K562 (cell line): ENCODE data around the gene NR1I3. TPM values are rescaled to one million over a fixed set of nuclear protein-coding genes. Genes with fewer than 3 reads are reported as not detected.
A peak's percentile ranks its signal among the peaks of the same experiment; 100 is the strongest.

Experiments
- ARID2 ChIP-seq: fragments of 450-650 bp; IDR thresholded peaks from 2 replicates; pipeline ENCODE4 v1.6.1; 2017; ENCODE audit warnings: antibody characterized with exemption, mild to moderate bottlenecking
- BCOR ChIP-seq: fragments of 450-650 bp; IDR thresholded peaks from 2 replicates; pipeline ENCODE4 v1.6.1; 2016
- BMI1 ChIP-seq: fragments of 150-350 bp; IDR thresholded peaks from 2 replicates; pipeline ENCODE4 v1.6.1; 2014; ENCODE audit warnings: low read length
- BRF1 ChIP-seq: IDR thresholded peaks from 3 replicates; pipeline ENCODE4 v1.6.1; 2011; ENCODE audit warnings: borderline replicate concordance, mild to moderate bottlenecking; ENCODE audit not compliant: insufficient read length; ENCODE audit errors: extremely low read depth
- CHCHD3 ChIP-seq: fragments of 250-450 bp; sonication (Bioruptor Pico); IDR thresholded peaks from 2 replicates; pipeline ENCODE4 v2.1.2; 2022; ENCODE audit warnings: mild to moderate bottlenecking
- ELF2 ChIP-seq: fragments of 250-450 bp; sonication (Bioruptor Pico); IDR thresholded peaks from 2 replicates; pipeline ENCODE4 v1.5.0; 2021; ENCODE audit warnings: mild to moderate bottlenecking
- HDAC6 ChIP-seq: IDR thresholded peaks from 2 replicates; pipeline ENCODE4 v1.6.1; 2012; ENCODE audit warnings: low read depth, mild to moderate bottlenecking, control low read depth, inconsistent platforms, low read length, moderate library complexity
- MCM2 ChIP-seq: fragments of 450-650 bp; IDR thresholded peaks from 2 replicates; pipeline ENCODE4 v1.6.1; 2017; ENCODE audit warnings: low read depth, mild to moderate bottlenecking
- POLR2H ChIP-seq: IDR thresholded peaks from 2 replicates; pipeline ENCODE4 v1.6.1; 2016; ENCODE audit warnings: missing genetic modification characterization, low read depth, mild to moderate bottlenecking, control low read depth, missing compliant biosample characterization, moderate library complexity
- RBM17 ChIP-seq: fragments of 200-400 bp; formaldehyde crosslinking; IDR thresholded peaks from 2 replicates; pipeline ENCODE4 v1.6.1; 2017; ENCODE audit warnings: low read depth, mild to moderate bottlenecking, low read length, borderline replicate concordance
- TAF1 ChIP-seq: IDR thresholded peaks from 2 replicates; pipeline ENCODE4 v1.6.1; 2011; ENCODE audit warnings: mild to moderate bottlenecking, low read length, moderate library complexity; ENCODE audit not compliant: insufficient read depth, control insufficient read depth, severe bottlenecking; ENCODE audit errors: extremely low read depth
- THRA ChIP-seq: fragments of 450-650 bp; IDR thresholded peaks from 2 replicates; pipeline ENCODE4 v1.6.1; 2017; ENCODE audit warnings: mild to moderate bottlenecking, moderate library complexity
- ZBTB7A ChIP-seq: IDR thresholded peaks from 2 replicates; pipeline ENCODE4 v1.6.1; 2011; ENCODE audit warnings: low read depth, mild to moderate bottlenecking, low read length, moderate library complexity, borderline replicate concordance; ENCODE audit not compliant: control insufficient read depth
- ZFPM2 ChIP-seq: fragments of 250-450 bp; sonication (Bioruptor Pico); IDR thresholded peaks from 2 replicates; pipeline ENCODE4 v1.5.1; 2022; ENCODE audit warnings: mild to moderate bottlenecking
- ZKSCAN1 ChIP-seq: fragments of 150-350 bp; IDR thresholded peaks from 2 replicates; pipeline ENCODE4 v1.6.1; 2016; ENCODE audit warnings: low read depth, low read length
- ZMIZ1 ChIP-seq, 2 experiments: fragments of 150-350 bp in 1 of 2; IDR thresholded peaks; 2 replicates each; pipeline ENCODE4 v1.6.1; 2012 to 2016; ENCODE audit warnings: low read depth in 2 of 2, low read length in 2 of 2, mild to moderate bottlenecking in 1 of 2, moderate library complexity in 1 of 2
- ZNF316 ChIP-seq: fragments of 450-650 bp; IDR thresholded peaks from 2 replicates; pipeline ENCODE4 v1.6.1; 2016
- ZNF445 ChIP-seq: fragments of 250-450 bp; sonication (Bioruptor Pico); IDR thresholded peaks from 2 replicates; pipeline ENCODE4 v1.4.0; 2020; ENCODE audit warnings: low read depth, mild to moderate bottlenecking, moderate library complexity
- ZNF609 ChIP-seq: sonication (generic); formaldehyde crosslinking; IDR thresholded peaks from 2 replicates; pipeline ENCODE4 v1.8.1; 2023; ENCODE audit warnings: missing genetic modification reagents, mild to moderate bottlenecking, borderline replicate concordance
- polyA plus RNA-seq, 8 experiments: library from polyadenylated mRNA; depleted of rRNA in 4 of 8; stranded (reverse) in 5 of 8; unstranded in 3 of 8; fragments of >200 nt; fragmentation: Nextera tagmentation in 2 of 8; fragmentation: Illumina TruSeq in 1 of 8; extraction: Ambion mirVana in 2 of 8; extraction: Trizol in 1 of 8; gene quantifications; 2 replicates each; pipeline versions ENCODE4 v1.2.1 to v1.2.3, GENCODE V29; 2011 to 2014; ENCODE audit warnings: inconsistent platforms in 1 of 8, missing spikeins in 1 of 8
- total RNA-seq, 7 experiments: library from RNA; depleted of rRNA in 6 of 7; stranded (reverse); fragments of >200 nt in 6 of 7; fragmentation: Illumina TruSeq in 2 of 7; extraction: Trizol in 2 of 7; gene quantifications; 2 replicates each; pipeline versions ENCODE4 v1.2.1 to v1.2.3, GENCODE V29; 2011 to 2021; ENCODE audit warnings: low replicate concordance in 1 of 7

Gene NR1I3
- total and polyA plus RNA-seq, 9 of the 15 experiments (the other 6 are each of a cell fraction or from before 2014, with no cell fraction given) = 0.11 TPM; not detected in 8

GRCh38 chr1:161225534-161226319, 12.3 kb downstream of the NR1I3 start, which contains the start of gene TOMM40L (continued):
- TF ChIP-seq ZNF609 = no peak
- TF ChIP-seq ZBTB7A = peak; percentile 69; the same call in 1 of the 2 replicates
- TF ChIP-seq ZKSCAN1 = 0 out of 2 replicates have a peak, but pooled peaks have one; percentile 6
- no peak for TF ChIP-seq HDAC6
- no peak for TF ChIP-seq ZMIZ1 (IDR thresholded peaks at IDR 0.05; ENCODE audit: low read depth in 2 of 2, low read length in 2 of 2)
- TF ChIP-seq MCM2 = no peak
- TF ChIP-seq TAF1 = peak; percentile 88
- no peak; the same call in 1 of the 2 replicates for TF ChIP-seq POLR2H (tag)
- no peak for TF ChIP-seq RBM17
- no peak for TF ChIP-seq THRA
- TF ChIP-seq ARID2 = no peak
- no peak for TF ChIP-seq ZFPM2 (CRISPR knock-in tag)
- no peak for TF ChIP-seq BCOR
- TF ChIP-seq BRF1 = no peak
- TF ChIP-seq BMI1 = no peak
- no peak for TF ChIP-seq ZNF445 (CRISPR knock-in tag)
- TF ChIP-seq ELF2 (CRISPR knock-in tag) = no peak
- no peak for TF ChIP-seq CHCHD3 (CRISPR knock-in tag)
- no peak for TF ChIP-seq ZNF316
